Stomach (tissue), 4 donors: Measurements from ENCODE around the gene HES6.

Experiments
- POLR2AphosphoS5 ChIP-seq, 3 donors: sonication (generic); formaldehyde crosslinking; IDR thresholded peaks; one replicate each; pipeline ENCODE4 v1.6.1; 2016; ENCODE audit warnings: antibody characterized with exemption in 3 of 3
- TF ChIP-seq, protein P1 (sequence below), 7 experiments: fragments of 450-650 bp in 4 of 7; fragments of 200-600 bp in 3 of 7; sonication (generic) in 3 of 7; IDR thresholded peaks; one replicate each; pipeline ENCODE4 v1.5.1; 2016 to 2019; ENCODE audit warnings: antibody characterized with exemption in 7 of 7, control low read depth in 2 of 7, mild to moderate bottlenecking in 1 of 7

DNA sequence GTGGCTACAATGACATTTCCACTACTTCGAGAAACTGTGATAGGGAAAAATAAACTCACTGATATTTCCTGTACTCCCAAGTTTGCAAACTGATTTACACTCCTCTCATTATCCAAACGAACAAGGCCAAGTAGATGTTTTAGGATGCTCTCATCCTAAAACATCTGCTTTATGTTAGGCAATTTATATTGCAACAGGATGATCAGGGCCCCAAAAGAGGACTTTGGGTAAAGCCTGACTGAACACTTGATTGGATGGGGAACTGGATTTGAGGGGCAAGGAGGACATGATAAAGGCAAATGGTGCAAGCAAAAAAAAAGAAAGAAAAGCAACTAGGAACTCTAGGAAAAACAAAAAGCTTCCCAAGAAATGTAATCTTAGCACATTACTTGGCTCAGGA, 2.1 kb upstream of the HES6 start:
- TF ChIP-seq POLR2AphosphoS5 (IDR thresholded peaks at IDR 0.05), result no peak
- TF ChIP-seq, protein P1, sequence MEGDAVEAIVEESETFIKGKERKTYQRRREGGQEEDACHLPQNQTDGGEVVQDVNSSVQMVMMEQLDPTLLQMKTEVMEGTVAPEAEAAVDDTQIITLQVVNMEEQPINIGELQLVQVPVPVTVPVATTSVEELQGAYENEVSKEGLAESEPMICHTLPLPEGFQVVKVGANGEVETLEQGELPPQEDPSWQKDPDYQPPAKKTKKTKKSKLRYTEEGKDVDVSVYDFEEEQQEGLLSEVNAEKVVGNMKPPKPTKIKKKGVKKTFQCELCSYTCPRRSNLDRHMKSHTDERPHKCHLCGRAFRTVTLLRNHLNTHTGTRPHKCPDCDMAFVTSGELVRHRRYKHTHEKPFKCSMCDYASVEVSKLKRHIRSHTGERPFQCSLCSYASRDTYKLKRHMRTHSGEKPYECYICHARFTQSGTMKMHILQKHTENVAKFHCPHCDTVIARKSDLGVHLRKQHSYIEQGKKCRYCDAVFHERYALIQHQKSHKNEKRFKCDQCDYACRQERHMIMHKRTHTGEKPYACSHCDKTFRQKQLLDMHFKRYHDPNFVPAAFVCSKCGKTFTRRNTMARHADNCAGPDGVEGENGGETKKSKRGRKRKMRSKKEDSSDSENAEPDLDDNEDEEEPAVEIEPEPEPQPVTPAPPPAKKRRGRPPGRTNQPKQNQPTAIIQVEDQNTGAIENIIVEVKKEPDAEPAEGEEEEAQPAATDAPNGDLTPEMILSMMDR (IDR thresholded peaks at IDR 0.05), result no peak
